Left lobe of liver (tissue), 2 donors: Measurements from ENCODE around the gene ASTN2. TPM values are rescaled to one million over a fixed set of nuclear protein-coding genes. Genes with fewer than 3 reads are reported as not detected.

Experiments used
- ATAC-seq: fragments of 200-7000 bp; cut with Tn5 transposase; one replicate; pipeline ENCODE4 v1.9.1; 2020; ENCODE audit warnings: mild to moderate bottlenecking, moderate library complexity
- DNase-seq: peaks from one replicate; pipeline ENCODE4 v3.0.0-alpha.2; 2020; ENCODE audit warnings: low spot score
- total RNA-seq: library from RNA; stranded (reverse); gene quantifications from one replicate; pipeline ENCODE4 v1.2.1, GENCODE V29; 2021
- donor health status: DM: no; HTN: no; CAD: no; lungs with moderate emphysema.
- donor health status: DM: no; HTN: yes; CAD: no.

The ASTN2 gene
- total RNA-seq, 1 donor from 2014 or later: 2.9 TPM

DNA sequence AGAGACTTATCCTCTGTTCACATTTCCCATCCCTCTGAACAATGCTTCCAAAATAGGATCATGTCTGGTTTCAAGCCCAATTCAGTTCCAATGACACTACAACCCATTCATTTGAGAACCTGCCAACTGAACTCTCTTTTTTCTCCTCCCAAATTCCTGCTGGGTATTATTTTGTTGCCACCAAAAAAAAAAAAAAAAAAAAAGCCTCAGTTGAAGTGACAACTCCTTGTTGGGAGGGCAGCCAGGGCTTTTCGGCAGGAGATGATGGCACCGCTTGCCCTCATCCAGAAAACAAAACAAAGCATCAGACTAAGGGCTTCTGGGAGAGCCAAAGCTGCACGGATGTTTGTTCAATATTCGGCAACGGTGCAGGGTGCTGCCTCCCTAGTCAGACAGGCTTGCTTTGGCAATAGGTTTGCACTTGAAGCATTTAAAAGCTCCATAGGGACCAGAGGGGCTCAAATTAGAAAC, 758.3 kb downstream of the ASTN2 start:
- ATAC-seq (peak; percentile 47), DNase-seq (no peak)

DNA sequence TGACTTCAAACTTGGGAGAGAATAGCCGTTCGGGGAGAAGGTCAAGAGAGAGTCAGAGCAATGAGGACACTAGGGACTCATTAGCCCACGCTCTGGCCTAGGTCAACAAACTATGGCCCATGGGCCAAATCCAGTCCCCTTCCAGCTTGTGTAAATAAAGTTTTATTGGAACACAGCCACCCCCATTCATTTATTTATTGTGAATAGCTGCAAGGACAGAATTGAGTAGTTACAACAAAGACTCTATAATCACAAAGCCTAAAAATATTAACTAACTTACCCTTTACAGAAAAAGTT, 760.9 kb downstream of the ASTN2 start:
- DNase-seq (peak; percentile 53), ATAC-seq (peak; percentile 93)

DNA sequence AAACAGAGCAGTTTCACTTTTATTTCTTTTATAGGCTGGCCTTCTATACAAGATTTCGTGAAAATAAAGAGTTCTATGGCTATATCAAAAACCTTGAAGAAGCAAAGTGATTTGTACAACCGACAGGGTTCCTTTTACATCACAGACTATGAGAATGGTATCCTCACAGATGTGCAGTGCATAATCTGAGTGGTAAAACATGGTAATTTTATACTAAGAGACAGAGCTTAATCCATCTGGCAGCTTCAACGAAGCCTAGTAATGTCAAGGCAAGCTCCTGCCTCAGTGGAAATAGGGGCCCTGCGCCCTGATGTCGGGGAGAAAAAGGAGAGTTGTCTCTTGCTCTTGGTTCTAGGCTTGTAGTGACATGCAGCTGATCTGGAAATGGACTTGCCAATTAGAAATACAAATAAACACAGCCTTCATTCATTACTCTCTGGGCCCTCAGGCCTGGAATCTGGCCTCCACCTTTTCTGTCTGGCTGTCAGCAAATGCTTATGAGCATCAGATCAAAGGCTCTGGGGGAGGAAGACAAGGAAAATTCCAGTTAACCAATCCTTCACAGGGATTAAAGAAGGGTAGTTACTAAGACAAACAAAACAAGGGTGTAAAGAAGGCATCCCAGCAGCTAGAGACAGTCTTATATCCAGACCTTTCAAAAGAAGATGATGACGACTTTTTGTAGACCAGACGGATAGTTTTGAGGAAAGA, 761.4 kb downstream of the ASTN2 start:
- DNase-seq: no peak
- peak; percentile 22 for ATAC-seq

DNA sequence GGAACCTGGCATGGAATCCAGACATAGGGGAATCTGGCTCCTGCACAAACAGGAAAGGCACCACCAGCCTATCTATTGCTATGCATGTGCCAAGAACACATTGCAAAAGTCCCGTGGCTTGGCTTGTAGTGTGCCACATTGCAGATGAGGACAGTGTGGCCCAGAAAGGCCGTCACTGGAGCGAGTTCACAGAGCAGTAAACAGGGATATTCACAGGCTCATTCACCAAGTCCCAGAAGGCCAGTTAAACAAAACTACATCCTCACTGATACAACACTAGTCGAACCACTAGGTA, 767.4 kb downstream of the ASTN2 start:
- DNase-seq: peak; percentile 80
- peak; percentile 93 for ATAC-seq

DNA sequence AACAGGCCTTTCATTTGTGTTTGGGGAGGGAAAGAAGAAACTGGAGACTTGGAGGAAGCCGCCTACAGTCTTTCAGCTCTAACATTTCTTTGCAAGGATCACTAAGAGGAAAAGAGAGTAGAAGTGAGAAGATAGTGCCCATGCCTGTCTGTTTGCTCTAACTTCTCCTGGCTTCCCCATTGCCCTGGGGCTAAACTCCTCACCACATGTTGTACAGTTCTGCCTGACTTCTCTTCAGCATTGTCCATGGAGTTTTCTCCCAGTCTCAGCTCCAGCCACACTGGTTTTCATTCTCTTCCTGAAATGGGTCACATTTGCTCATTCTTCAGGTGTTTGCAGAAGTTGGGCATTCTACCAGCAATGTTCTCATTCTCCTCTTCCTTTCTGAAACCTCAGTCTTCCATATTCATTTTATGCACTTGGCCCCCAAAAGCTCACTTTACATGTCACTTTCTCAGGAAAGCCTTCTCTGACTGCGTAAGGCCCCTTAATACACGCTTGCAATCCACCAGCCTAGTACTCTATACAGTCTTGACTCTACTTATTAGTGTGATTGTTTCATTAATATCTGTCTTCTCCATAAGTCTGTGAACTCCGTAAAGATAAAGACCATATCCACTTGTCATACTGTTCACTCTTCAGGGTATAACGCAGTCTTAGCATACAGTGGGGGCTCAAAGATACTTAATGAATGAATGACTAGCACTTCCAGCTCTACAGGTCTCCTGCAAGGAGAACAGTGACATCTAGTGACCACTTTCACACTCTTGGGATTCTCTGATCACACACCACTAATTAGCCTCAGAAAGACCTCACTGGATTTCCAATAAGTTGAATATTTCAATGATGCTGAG, 768.0 kb downstream of the ASTN2 start:
- DNase-seq (no peak), ATAC-seq (peak; percentile 83)

DNA sequence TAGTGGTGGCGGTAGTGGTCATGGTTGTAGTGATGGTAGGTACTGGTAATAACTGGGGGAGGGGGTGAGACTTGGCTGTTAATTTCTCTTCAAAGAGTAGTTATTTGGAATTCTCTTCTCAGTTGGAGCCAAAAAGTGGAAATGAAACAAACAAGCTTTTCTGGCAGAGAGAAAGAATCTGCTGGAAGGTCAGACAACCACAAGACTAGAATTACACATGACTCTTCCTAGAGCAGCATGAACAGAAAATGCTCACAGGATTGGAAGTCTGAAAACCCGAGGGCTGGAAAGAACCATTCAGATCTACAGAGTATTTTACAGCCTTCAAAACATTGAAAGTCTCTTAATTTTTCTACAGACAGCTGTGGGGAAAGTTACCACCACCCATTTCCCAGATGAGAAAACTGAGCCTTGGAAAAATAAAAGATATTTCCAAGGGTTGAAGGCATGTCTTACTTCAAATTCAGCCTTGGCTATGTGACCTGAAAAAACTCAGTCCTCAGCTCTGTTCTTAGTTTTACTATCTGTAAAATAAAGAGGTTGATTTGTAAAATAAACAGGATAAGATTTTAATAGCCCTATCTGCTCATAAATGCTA, 770.7 kb downstream of the ASTN2 start:
- DNase-seq (no peak), ATAC-seq (no peak)

DNA sequence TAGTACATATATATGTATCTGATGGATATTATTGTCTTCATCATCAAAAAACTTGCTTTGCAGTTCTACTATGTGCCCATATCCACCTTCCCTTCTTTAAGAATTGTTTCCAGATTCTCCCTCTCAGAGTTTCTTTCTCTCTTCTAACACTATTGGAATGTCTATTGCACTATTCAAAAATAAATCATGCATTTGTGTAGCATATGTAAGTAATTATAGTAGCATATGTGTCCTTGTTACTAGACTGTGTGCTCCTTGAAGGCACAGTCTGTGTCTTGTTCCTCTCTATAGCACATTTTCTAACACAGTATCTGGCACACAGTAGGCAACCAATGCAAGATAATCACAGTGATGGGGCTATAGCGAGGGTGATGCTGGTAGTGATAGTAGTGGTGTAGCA, 771.2 kb downstream of the ASTN2 start:
- no peak for DNase-seq
- no peak for ATAC-seq

DNA sequence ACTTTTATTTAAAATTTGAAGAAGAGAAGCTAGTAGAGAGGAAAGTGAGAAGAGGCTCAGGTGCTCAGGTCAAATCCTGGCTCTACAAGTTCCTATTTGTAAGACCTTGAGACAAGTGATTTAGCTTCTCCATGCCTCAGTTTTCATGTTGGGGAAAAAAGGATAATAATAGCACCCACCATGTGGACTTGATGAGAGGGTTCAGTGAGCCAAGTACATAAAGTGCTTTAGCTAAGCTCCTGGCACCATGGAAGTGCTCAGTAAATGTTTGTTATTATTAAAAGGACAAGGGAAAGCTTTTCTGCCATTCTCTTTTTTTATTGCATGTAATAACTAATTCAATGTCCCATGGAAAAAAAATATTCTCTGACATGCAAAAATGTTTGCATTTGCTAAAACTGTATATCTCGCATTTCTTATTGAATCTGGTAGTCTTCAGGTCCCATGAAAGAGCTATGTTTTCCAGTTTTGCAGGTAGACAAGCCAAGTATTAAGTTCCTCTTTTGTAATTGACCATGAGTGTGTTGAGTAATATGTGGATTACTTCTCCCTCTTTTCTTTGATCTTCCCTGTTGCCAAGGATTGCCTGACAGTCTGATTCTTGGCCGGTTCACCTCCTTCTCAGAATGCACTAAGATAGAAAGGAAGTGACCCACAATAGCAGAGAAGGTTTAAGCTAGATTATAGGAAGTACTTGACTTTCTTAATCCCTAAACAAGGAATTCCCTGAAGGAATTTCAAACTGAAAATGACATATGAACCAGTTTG, 773.4 kb downstream of the ASTN2 start:
- DNase-seq (no peak), ATAC-seq (no peak)

DNA sequence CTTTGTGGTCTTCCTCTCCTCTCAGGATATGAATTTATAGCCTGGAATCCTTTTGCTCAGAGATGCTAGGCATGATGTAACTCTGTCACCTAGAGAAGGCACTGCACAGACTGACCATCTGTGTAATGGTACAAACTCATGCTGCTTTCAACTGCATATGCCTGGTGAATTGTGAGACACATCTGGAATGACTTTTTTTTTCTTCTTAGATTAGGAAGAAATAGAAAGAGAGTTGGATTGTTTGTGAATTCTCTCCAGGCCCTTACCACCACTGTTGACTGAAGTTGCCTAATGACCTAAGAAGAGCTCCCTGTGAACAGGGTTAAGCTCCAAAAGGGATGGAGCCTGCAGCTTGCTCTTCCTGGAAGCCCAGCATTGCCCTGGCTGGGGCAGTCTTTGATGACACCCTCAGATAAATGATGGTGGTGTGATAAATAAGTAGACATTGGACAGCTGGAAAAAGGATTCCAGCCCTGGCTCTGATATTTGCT, 775.6 kb downstream of the ASTN2 start:
- no peak for DNase-seq
- no peak for ATAC-seq

DNA sequence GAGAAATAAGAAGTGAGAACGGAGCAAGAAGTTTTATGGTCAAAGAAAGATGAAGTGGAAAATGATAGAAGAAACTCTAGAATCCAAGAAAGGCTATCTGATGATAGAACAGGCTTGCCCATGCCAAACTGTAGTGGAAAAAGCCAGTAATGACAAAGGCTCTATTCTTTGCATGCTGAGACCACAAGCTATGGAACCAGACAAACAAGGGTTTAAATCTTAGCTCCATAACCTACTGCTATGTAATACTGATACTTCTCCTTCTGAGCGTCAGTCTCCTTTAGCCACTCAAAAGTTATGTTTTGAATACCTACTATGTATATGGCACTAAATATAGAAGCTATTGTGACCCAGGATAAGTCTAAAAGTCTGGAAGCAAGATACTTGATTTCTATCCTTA, 778.9 kb downstream of the ASTN2 start:
- DNase-seq (no peak), ATAC-seq (no peak)

DNA sequence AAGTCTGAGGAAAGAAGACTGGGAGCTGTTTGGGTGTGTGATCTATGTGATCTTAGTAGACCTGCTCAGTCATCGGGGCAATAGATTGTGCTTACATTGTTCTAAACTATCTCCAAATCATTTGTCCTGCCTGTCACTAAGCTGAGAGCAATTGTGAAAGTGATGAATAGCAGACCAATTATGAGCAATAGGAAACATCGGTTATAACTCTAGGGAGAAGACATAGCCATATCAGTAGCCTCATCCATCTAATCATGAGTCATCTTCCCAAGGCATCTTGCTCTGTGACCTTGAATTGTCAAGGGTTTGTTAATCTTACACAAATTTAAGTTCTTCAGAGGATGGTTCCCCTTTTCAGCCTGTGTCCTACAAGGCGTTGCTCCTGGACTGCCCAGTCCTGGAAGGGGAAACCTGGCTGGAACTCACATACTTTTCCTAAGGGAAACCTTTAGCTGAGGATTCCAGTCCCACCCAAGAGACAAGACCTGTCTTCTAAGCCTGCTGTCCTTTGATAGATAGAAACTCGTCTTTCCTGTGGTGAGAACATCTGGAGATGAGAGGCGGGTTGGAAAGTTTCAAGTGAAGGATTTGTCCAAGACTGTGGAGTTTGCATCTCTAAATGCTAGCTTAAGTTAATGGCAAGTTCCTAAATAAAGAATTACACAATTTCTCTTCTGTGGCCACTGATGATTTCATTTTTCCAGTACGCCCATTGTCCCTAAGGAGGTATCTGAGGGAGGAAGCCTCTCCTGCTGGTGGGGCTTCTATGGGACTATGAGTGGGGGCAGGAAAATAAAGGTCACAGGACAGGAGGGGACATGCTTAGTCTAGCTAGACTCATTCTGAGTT, 781.6 kb downstream of the ASTN2 start:
- DNase-seq: no peak
- ATAC-seq: no peak

DNA sequence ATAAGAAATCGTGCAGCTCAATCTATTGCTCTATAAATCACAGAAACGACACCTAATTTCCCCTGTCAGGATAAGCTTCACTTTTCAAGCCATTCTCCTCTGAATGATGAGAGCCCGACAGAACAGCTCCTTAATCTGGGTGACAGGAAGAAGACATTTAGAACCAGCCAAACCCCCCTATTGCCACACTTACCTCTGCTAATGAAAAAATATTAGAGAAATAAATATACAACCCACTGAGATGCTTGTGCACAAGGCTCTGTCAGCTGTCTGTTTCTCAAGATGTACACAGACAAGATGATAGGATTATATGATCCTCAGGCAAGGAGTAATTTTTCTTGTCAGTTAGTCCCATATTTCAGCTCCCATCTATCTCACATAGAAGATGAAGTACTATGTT, 785.2 kb downstream of the ASTN2 start:
- DNase-seq: no peak
- ATAC-seq: no peak

DNA sequence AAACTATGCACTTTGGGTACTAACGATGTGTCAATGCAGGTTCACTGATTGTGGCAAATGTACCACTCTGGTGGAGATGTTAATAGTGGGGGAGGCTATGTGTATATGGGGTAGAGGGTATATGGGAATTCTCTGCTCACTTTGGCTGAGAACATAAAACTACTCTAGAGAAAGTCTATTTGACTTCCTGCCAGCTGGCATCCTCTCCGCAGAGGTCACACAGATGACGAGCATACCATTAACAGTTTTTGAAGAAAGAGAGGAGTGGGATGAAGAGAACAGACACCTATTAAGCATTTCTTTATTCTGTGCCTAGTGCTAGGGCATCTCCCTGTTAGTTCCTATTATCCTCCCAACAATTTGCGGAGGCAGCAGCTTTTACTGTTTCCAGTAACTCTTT, 786.1 kb downstream of the ASTN2 start:
- ATAC-seq (no peak), DNase-seq (no peak)

DNA sequence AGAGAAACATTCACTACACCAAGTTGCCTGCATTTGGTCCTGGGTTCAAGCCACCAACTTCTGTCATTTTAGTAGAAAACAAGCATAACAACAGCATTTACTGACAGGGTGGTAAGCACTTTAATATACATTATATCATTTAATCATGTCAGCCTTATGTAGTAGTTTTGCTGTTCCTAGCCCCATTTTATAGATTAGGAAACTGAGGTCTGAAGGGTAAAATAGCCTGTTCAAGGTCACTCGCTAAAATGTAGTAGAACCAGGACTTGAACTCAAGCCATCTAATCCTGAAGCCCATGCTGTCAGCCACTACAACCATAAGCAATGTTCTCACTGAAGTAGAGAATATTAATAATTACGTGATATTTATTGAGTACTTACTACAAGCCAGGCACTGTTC, 787.4 kb downstream of the ASTN2 start:
- ATAC-seq: no peak
- no peak for DNase-seq

DNA sequence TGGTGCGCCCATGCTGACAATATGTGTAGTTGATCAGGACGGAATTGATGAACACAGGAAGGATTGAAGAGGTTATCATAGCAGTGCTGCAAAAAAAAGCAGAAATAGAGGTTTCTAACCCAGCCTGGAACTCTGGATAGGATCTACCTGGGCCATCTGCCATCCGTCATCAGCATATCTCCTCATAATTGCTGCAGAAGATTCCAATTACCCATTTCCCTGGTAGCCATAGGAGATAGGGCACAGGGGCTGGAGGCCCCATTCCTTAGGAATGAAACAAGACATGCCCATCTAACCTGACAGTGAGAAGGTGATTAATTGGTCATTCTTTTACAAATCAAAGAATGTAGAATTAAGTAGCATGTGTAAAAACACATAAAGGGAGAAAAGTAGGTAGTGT, 788.1 kb downstream of the ASTN2 start:
- DNase-seq (no peak), ATAC-seq (no peak)

DNA sequence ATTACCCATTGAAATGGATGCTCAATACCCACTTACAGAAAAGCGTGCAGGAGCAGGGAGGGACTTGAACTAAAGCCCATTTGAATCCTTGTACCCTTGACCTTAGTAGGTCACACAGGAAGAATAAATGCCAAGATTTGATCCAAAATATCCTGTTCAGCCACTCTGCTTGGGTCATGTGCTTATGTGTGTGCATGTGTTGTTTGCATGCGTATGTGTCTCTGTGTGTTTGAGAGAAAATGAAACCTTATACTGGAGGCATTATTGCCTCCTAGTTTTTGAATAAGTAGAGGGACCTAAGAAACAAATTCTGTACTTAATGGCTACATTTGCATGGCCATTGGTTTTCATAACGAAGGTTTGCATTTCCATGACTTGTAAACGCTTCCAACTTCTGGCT, 791.1 kb downstream of the ASTN2 start:
- DNase-seq: no peak
- ATAC-seq: no peak

DNA sequence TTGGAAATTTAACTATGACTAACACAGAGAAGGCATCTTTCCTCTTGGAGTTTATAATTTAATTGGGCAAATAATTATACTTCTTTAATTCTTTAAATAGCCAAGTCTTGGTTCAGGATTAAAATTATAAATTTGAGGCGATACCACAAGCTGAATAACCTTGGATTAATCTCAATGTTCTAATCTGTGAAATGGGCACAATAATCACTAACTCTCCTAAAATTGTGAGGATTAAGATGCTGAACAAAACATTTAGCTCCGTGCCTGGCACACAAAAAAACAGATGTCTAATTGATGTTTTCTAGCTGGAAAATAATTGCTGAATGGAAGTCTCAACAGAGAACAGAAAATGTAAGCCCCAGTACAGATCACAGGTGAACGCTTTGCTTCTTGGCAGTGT, 797.5 kb downstream of the ASTN2 start:
- no peak for DNase-seq
- ATAC-seq: no peak

DNA sequence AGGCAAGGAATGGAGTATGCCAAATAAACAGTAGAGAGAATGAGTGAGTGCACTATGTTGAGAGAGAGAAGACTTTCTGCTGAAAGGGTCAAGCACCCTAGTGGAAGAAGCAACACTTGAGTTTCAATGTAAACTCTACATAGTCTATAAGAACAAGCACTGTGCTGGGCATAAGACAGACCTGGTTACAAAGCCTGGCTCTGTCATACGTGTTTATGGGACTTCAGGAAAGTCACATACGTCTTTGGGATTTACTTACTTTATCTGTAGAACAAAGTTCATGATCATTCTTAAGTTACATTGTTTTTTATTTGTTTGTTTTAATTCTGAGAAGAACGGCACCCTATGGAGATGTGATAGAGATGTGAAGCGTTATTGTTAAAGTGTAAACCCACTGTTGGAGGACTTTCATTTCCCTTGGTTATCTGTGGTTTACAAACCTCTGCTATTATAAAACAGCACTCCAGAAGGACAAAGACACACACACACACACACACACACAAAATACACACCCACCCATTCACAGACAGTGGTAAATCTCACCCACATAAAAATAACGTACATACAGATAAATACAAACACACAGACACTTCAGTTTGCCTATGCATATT, 798.4 kb downstream of the ASTN2 start:
- no peak for DNase-seq
- ATAC-seq: no peak

DNA sequence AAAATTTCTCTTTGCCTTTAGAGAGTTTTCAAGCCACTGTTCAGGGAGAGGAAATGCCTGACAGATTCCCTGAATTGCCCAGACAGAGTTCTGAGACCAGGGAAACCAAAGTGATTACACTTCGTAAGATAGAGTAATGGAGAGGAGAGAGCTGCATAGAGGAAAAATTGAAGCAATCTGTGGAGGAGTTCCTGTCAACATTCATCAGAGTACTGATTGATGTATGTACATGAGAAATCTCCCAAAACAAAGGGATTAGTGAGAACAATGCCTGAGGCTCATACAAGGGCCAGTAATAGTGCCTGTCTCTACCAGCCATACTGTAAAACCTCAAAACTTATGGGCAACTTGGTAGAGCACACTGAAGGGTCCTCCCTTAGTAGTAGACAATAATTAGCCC, 806.8 kb downstream of the ASTN2 start:
- no peak for ATAC-seq
- DNase-seq: no peak

DNA sequence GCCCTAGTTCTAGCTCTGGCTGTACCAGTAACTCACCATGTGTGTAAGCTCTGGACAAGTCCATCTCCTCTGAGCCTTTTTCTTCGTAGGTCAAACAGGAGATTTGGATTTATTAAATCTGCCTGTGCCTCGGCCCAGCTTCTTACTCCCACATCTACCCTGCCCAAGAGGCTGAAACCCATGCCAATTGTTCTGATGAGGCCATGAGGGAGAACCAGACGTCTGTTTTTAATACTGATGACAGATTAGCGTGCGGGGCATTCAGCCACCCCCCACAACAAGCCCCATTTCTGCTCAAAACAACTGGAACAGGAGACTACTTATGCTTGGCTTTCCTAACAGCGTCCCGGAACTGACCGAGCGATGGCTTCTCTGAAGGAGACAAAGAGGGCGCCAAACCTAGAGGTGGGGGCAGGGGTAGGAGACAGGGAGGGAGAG, 808.9 kb downstream of the ASTN2 start:
- DNase-seq: no peak
- no peak for ATAC-seq
